ENCODE data around the gene VSTM2L. TPM values are rescaled to one million over a fixed set of nuclear protein-coding genes. Genes with fewer than 3 reads are reported as not detected.
A peak's percentile ranks its signal among the peaks of the same experiment; 100 is the strongest.

VSTM2L gene
- polyA plus RNA-seq, 2 of the 4 experiments (the other 2 are of a cell fraction) = 2.0 to 5.8 TPM

DNA sequence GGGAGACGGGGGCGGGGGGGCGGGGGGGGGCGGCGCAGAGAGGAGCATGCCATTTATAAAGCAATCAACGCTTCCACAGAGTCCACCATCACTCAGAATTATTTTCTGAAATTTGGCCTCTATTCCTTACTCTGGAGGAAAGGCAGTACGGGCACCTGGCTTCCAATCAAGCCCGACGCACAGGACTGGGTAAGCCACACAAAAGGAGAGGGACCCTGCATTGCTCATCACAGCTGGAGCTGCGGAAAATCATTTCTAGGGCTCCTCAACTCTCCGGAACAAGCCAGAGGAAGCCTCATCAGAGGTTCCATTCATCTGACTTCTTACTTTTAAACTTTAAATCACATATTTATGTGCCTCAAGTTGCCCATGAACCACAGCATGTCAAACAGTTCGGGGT is 74.4 kb downstream of the VSTM2L start:
- H3K27ac ChIP-seq = no peak overlapping the region
- WGBS (ENCODE audit: missing lambda C conversion rate) = 67% methylated on average over 11 of the region's 12 CpGs
- H3K4me2 ChIP-seq = no peak overlapping the region
- no peaks in the 10 kb centered on the region for H3K9me3 ChIP-seq
- FAIRE-seq = no peak
- ChIA-PET POLR2A (no interaction called here), CTCF (no interaction called here)
- TF ChIP-seq CHD4 (IDR thresholded peaks at IDR 0.05; ENCODE audit: borderline replicate concordance) (no peak), ZSCAN20 (CRISPR knock-in tag; IDR thresholded peaks at IDR 0.05) (no peak), ZC3H11A (IDR thresholded peaks at IDR 0.05) (no peak), HOXB5 (CRISPR knock-in tag; IDR thresholded peaks at IDR 0.05) (no peak), RFX5 (IDR thresholded peaks at IDR 0.05) (no peak), ESRRA (IDR thresholded peaks at IDR 0.05; ENCODE audit: borderline replicate concordance, low read length) (no peak)
- TF ChIP-seq, protein P1, sequence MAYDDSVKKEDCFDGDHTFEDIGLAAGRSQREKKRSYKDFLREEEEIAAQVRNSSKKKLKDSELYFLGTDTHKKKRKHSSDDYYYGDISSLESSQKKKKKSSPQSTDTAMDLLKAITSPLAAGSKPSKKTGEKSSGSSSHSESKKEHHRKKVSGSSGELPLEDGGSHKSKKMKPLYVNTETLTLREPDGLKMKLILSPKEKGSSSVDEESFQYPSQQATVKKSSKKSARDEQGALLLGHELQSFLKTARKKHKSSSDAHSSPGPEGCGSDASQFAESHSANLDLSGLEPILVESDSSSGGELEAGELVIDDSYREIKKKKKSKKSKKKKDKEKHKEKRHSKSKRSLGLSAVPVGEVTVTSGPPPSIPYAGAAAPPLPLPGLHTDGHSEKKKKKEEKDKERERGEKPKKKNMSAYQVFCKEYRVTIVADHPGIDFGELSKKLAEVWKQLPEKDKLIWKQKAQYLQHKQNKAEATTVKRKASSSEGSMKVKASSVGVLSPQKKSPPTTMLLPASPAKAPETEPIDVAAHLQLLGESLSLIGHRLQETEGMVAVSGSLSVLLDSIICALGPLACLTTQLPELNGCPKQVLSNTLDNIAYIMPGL (CRISPR knock-in tag; IDR thresholded peaks at IDR 0.05; ENCODE audit: borderline replicate concordance) = no peak
- no peaks in the 10 kb centered on the region for H3K4me1 ChIP-seq
- DNase-seq (ENCODE audit: low read depth in 1 of 2, low spot score in 1 of 2) = no peak
- H3K4me3 ChIP-seq = no peak overlapping the region
- ATAC-seq = no peak

DNA sequence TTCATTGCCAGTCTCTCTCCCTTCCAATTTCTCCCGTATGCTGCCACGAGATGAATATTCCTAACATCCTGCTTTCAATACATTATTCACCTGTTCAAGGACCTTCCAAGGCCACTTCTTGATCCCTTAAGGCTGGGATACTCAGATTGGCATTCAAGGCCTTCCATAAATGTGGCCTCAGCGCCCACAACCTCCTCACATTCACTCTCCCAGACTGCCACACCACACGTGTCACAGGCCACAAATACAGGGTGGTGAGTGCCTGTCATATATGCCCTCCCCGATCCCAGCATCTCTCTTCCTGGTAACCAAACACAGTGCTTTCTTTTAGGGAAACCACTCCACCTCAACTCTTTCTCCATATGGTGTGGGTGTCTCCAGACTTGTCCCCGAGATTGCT is 74.9 kb downstream of the VSTM2L start:
- Histone ChIP-seq H3K27ac (no peak overlapping the region), H3K4me1 (no peaks in the 10 kb centered on the region), H3K4me2 (no peak overlapping the region), H3K4me3 (no peak overlapping the region), H3K9me3 (no peaks in the 10 kb centered on the region)
- FAIRE-seq = no peak
- no peak for ATAC-seq
- WGBS (ENCODE audit: missing lambda C conversion rate) = 69% methylated on average over 6 of the region's 6 CpGs
- CTCF ChIA-PET = no interaction called here
- no peak for DNase-seq (ENCODE audit: low read depth in 1 of 2, low spot score in 1 of 2)
- POLR2A ChIA-PET = no interaction called here
- no peak for TF ChIP-seq NR3C1 (IDR thresholded peaks at IDR 0.05)
- TF ChIP-seq, protein P2, sequence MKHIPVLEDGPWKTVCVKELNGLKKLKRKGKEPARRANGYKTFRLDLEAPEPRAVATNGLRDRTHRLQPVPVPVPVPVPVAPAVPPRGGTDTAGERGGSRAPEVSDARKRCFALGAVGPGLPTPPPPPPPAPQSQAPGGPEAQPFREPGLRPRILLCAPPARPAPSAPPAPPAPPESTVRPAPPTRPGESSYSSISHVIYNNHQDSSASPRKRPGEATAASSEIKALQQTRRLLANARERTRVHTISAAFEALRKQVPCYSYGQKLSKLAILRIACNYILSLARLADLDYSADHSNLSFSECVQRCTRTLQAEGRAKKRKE (CRISPR knock-in tag; IDR thresholded peaks at IDR 0.05; ENCODE audit: low read depth) = no peak
- TF ChIP-seq TFCP2L1 (CRISPR knock-in tag; IDR thresholded peaks at IDR 0.05) = no peak
- no peak for TF ChIP-seq FOSB (CRISPR knock-in tag; IDR thresholded peaks at IDR 0.05)

DNA sequence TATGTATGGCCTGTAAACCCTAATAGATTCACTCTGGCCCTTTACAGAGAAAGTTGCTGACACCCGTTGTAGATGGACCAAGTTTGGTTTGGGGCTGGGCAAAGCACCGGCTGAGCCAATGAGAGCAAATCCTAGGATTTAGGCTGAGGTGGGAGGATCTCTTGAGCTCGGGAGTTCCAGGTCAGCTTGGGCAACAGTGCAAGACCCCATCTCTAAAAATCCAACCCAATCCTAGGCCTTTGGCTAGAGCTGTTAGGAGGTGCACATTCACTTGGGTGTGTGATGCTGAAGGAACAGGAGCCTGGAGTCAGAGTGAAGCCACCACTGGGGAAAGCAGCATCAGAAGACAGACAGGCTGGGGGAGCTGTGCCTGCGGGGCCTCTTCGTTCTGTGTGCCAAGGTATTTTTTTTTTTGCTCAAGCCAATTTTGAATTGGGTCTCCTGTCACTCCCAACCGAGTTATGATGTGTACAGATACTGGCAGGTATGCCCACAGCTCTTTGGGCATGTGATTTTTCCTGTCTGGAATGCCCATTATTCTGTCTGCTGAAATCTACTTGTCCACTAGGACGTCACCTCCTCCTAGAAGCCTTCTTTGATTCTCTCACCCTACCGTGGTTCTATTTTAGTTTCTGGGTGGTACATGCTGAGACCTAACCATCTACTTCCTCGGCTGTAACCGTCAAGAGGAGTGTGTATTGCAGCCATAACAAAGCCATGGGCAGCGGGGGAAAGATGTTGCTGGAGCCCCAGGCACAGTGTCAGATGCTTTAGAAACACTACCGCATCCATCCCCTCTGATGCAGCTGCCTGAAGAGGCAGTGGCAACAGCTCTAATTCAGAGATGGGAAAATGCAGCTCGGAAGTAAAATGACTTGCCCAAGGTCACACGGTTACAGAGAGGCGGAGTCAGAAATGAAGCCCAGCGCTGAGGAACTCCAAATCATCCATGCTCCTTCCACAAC is 76.4 kb downstream of the VSTM2L start:
- WGBS (ENCODE audit: missing lambda C conversion rate) = 84% methylated on average over 16 of the region's 16 CpGs
- H3K27ac ChIP-seq = no peak overlapping the region
- H3K9me3 ChIP-seq = no peaks in the 10 kb centered on the region
- FAIRE-seq (no peak), ATAC-seq (no peak), DNase-seq (ENCODE audit: low read depth in 1 of 2, low spot score in 1 of 2) (no peak)
- CTCF ChIA-PET = interaction anchor here (0.6 to 4.2 kb wide), 8 partner anchors 8 to 459 kb away, joined by 3 to 41 read pairs (median 4); partner anchors contain the start of gene VSTM2L
- TF ChIP-seq ZFP36 (IDR thresholded peaks at IDR 0.05; ENCODE audit: borderline replicate concordance, partially characterized antibody) (peak; percentile 88), EP300 (IDR thresholded peaks at IDR 0.05) (no peak)
- TF ChIP-seq, protein P3, sequence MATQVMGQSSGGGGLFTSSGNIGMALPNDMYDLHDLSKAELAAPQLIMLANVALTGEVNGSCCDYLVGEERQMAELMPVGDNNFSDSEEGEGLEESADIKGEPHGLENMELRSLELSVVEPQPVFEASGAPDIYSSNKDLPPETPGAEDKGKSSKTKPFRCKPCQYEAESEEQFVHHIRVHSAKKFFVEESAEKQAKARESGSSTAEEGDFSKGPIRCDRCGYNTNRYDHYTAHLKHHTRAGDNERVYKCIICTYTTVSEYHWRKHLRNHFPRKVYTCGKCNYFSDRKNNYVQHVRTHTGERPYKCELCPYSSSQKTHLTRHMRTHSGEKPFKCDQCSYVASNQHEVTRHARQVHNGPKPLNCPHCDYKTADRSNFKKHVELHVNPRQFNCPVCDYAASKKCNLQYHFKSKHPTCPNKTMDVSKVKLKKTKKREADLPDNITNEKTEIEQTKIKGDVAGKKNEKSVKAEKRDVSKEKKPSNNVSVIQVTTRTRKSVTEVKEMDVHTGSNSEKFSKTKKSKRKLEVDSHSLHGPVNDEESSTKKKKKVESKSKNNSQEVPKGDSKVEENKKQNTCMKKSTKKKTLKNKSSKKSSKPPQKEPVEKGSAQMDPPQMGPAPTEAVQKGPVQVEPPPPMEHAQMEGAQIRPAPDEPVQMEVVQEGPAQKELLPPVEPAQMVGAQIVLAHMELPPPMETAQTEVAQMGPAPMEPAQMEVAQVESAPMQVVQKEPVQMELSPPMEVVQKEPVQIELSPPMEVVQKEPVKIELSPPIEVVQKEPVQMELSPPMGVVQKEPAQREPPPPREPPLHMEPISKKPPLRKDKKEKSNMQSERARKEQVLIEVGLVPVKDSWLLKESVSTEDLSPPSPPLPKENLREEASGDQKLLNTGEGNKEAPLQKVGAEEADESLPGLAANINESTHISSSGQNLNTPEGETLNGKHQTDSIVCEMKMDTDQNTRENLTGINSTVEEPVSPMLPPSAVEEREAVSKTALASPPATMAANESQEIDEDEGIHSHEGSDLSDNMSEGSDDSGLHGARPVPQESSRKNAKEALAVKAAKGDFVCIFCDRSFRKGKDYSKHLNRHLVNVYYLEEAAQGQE (IDR thresholded peaks at IDR 0.05) = peak; percentile 40; the same call in 1 of the 2 replicates
- H3K4me2 ChIP-seq = no peak overlapping the region
- POLR2A ChIA-PET = no interaction called here
- no peak overlapping the region for H3K4me3 ChIP-seq
- H3K4me1 ChIP-seq = no peaks in the 10 kb centered on the region
